AG04450 (cell line): Measurements from ENCODE around the gene BTG3. TPM values are rescaled to one million over a fixed set of nuclear protein-coding genes. Genes with fewer than 3 reads are reported as not detected.

Experiments used
- CTCF ChIA-PET: fragments of 300-600, 350-600 bp; formaldehyde crosslinking; extraction: SDS; loops from one replicate; lab custom pipeline; 2022; ENCODE audit warnings: antibody characterized with exemption, inconsistent platforms; lab: Charles Lee
- POLR2A ChIA-PET: fragments of 350-600 bp; formaldehyde crosslinking; extraction: SDS; loops from one replicate; lab custom pipeline; 2021; ENCODE audit warnings: antibody characterized with exemption, inconsistent platforms; lab: Yijun Ruan, JAX
- DNase-seq: peaks from one replicate; pipeline ENCODE4 v3.0.0-alpha.2; 2011; ENCODE audit warnings: low read depth, low spot score
- H3K27ac ChIP-seq: one replicate; pipeline ENCODE4 v1.5.1; 2012; ENCODE audit warnings: low read depth, low read length, control low read depth
- H3K27me3 ChIP-seq: one replicate; pipeline ENCODE4 v1.6.0; 2012; ENCODE audit warnings: low read length; ENCODE audit not compliant: control insufficient read depth, insufficient read depth
- H3K4me3 ChIP-seq: 2 replicates; pipeline ENCODE4 v1.5.1; 2011; ENCODE audit warnings: mild to moderate bottlenecking, low read depth, low read length, control low read depth
- H3K9me3 ChIP-seq: 2 replicates; pipeline ENCODE4 v1.5.1; 2012; ENCODE audit warnings: low read length; ENCODE audit not compliant: control insufficient read depth, insufficient read depth
- CTCF ChIP-seq: IDR thresholded peaks from 2 replicates; pipeline ENCODE4 v1.5.1; 2011; ENCODE audit warnings: low read depth, low read length, control low read depth, inconsistent platforms
- polyA plus RNA-seq: library from polyadenylated mRNA; depleted of rRNA; stranded (reverse); fragments of >200 nt; gene quantifications from 2 replicates; pipeline ENCODE4 v1.2.3, GENCODE V29; 2011

Gene BTG3
- polyA plus RNA-seq, 1 experiment: 59.0 TPM

GRCh38 chr21:17576080-17576835 is 36.4 kb downstream of the BTG3 start:
- TF ChIP-seq CTCF: no peak
- Histone ChIP-seq H3K27me3 (no peaks in the 10 kb centered on the region), H3K9me3 (no peaks in the 10 kb centered on the region), H3K27ac (no peak overlapping the region), H3K4me3 (no peak overlapping the region)
- no peak for DNase-seq
- CTCF ChIA-PET: interaction anchor here (1.0 to 1.4 kb wide), 2 partner anchors 10 to 22 kb away, joined by 3 to 9 read pairs; no protein-coding TSS in a partner anchor
- POLR2A ChIA-PET: no interaction called here

GRCh38 chr21:17575076-17575475 is 37.6 kb downstream of the BTG3 start:
- Histone ChIP-seq H3K27me3 (no peaks in the 10 kb centered on the region), H3K9me3 (no peaks in the 10 kb centered on the region), H3K4me3 (no peak overlapping the region), H3K27ac (no peak overlapping the region)
- ChIA-PET POLR2A (no interaction called here), CTCF (interaction anchor here (1.8 kb wide), 1 partner anchor 188 kb away, joined by 5 read pairs; no protein-coding TSS in a partner anchor)
- DNase-seq: no peak
- TF ChIP-seq CTCF: no peak

DNA sequence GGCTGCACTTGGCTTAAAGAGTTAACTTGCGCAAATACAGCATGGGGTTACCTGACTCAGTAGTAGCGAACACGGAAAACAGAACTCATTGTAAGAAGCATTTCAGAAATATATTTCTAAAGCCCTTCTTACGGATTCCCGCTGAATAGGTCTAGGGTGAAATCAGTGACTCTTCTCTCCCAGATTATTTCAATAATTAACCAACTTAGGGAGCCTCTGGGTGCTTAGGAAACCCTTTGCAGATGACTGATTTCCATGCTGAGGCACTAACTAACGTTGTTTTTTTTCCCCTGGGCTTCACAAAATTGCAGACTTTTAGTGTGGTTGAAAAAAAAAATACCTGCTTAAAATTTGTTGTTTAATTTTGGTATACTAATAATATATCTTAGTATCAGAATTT is 40.3 kb downstream of the BTG3 start:
- DNase-seq: no peak
- Histone ChIP-seq H3K9me3 (no peaks in the 10 kb centered on the region), H3K4me3 (no peak overlapping the region), H3K27me3 (no peaks in the 10 kb centered on the region), H3K27ac (no peak overlapping the region)
- POLR2A ChIA-PET: no interaction called here
- no peak for TF ChIP-seq CTCF
- CTCF ChIA-PET: no interaction called here

- ChIA-PET CTCF (interaction anchor here (1.3 to 2.6 kb wide), 2 partner anchors 15 to 16 kb away, joined by 4 to 9 read pairs; no protein-coding TSS in a partner anchor), POLR2A (no interaction called here)
- H3K27ac ChIP-seq: no peak overlapping the region
- no peaks in the 10 kb centered on the region for H3K9me3 ChIP-seq
- H3K4me3 ChIP-seq: no peak overlapping the region
- no peak for DNase-seq
- TF ChIP-seq CTCF: no peak
- H3K27me3 ChIP-seq: peaks cover 3% of the 10 kb centered on the region
Observed at GRCh38 chr21:17570786-17571185, 41.9 kb downstream of the BTG3 start.

DNA sequence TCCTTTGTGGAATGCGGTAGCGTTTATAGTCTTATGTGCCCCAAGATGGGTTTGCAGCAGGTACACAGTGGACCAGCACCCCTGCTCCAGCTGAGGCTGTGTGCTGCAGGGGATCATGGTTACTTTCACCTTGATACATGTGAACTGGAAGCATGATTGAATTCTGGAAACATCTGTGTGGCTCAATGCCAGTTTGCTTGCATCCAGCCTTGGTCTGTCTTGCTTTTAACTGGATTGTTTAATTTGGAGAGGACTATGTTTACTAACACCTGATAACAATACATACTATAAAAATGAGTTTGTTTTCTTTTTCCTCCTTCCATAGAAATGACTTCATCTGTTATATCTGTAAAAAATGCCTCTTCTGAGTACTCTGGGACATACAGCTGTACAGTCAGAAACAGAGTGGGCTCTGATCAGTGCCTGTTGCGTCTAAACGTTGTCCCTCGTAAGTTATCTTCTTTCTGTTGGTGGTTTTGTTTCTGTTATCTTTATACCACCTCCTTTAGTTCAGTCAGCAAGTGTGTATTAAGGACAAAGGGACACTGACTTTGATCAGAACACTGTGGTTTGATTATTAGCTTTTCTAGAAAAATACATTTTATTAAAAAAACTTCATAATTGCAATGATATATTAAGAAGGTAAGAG is 52.2 kb downstream of the BTG3 start:
- Histone ChIP-seq H3K27me3 (peaks cover 2% of the 10 kb centered on the region), H3K4me3 (no peak overlapping the region), H3K27ac (no peak overlapping the region), H3K9me3 (no peaks in the 10 kb centered on the region)
- CTCF ChIA-PET: interaction anchor here (0.6 to 1.6 kb wide), 5 partner anchors 9 to 189 kb away, joined by 3 to 7 read pairs (median 4); no protein-coding TSS in a partner anchor
- POLR2A ChIA-PET: no interaction called here
- TF ChIP-seq CTCF: no peak
- DNase-seq: no peak
